B cell (primary cell): ENCODE measurements around the gene FAM72A. TPM values are rescaled to one million over a fixed set of nuclear protein-coding genes. Genes with fewer than 3 reads are reported as not detected.
"Not testable (repeated sequence)": the region's sequence is repeated elsewhere in the genome, so short reads cannot be mapped to it uniquely, and the experiment has no call there.

Source experiments
- ATAC-seq: fragments of 200-7000 bp; cut with Tn5 transposase; one replicate; pipeline ENCODE4 v1.10.0; 2021; ENCODE audit warnings: low read depth, mild to moderate bottlenecking, moderate number of reproducible peaks, moderate library complexity
- CTCF ChIA-PET: fragments of 350-600 bp; sonication (Branson Sonifier 250); formaldehyde crosslinking; loops from one replicate; lab custom pipeline; 2021; ENCODE audit warnings: antibody characterized with exemption, inconsistent platforms; lab: Charles Lee
- POLR2A ChIA-PET: fragments of 350-600 bp; sonication (Branson Sonifier 250); formaldehyde crosslinking; loops from one replicate; lab custom pipeline; 2021; ENCODE audit warnings: antibody characterized with exemption; lab: Charles Lee
- DNase-seq: peaks from one replicate; pipeline ENCODE4 v3.0.0; 2013
- H2AFZ ChIP-seq: 2 replicates; pipeline ENCODE4 v1.6.1; 2012; ENCODE audit warnings: mild to moderate bottlenecking, low read depth, low read length; ENCODE audit not compliant: insufficient read depth, poor library complexity, severe bottlenecking
- H3K27ac ChIP-seq, 2 donors: 1 replicate in 1 of 2; 2 replicates in 1 of 2; pipeline ENCODE4 v1.5.1; 2012 to 2013; ENCODE audit warnings: low read length in 2 of 2, mild to moderate bottlenecking in 2 of 2, moderate library complexity in 1 of 2
- H3K27me3 ChIP-seq, 4 experiments: fragments of 200-600 bp in 1 of 4; sonication (generic) in 1 of 4; replicated peaks in 1 of 4; 1 replicate in 2 of 4; 2 replicates in 2 of 4; pipeline versions ENCODE4 v1.6.1 to v1.7.0; 2013 to 2016; ENCODE audit warnings: low read length in 3 of 4, mild to moderate bottlenecking in 2 of 4, mixed read lengths in 1 of 4, moderate library complexity in 1 of 4; ENCODE audit not compliant: insufficient read depth in 4 of 4, control insufficient read depth in 3 of 4; ENCODE audit errors: control extremely low read depth in 1 of 4
- H3K36me3 ChIP-seq, 2 experiments: replicated peaks in 1 of 2; 1 replicate in 1 of 2; 2 replicates in 1 of 2; pipeline versions ENCODE4 v1.6.1 to v1.7.1; 2013; ENCODE audit warnings: low read length in 1 of 2; ENCODE audit not compliant: insufficient read depth in 2 of 2, control insufficient read depth in 1 of 2; ENCODE audit errors: control extremely low read depth in 1 of 2, extremely low read depth in 1 of 2
- H3K4me1 ChIP-seq, 2 donors: fragments of 200-600 bp in 1 of 2; sonication (generic) in 1 of 2; 1 replicate in 1 of 2; 2 replicates in 1 of 2; pipeline versions ENCODE4 v1.5.1 to v1.6.1; 2013 to 2017; ENCODE audit warnings: low read length in 2 of 2; ENCODE audit not compliant: control insufficient read depth in 2 of 2, insufficient read depth in 2 of 2
- H3K4me2 ChIP-seq: replicated peaks from 2 replicates; pipeline ENCODE3; 2012; ENCODE audit warnings: mild to moderate bottlenecking, low read depth, low read length; ENCODE audit not compliant: poor library complexity, severe bottlenecking
- H3K4me3 ChIP-seq, 5 experiments: fragments of 200-600 bp in 1 of 5; sonication (generic) in 1 of 5; 1 replicate in 3 of 5; 2 replicates in 2 of 5; pipeline versions ENCODE4 v1.5.1 to v1.7.0; 2011 to 2016; ENCODE audit warnings: low read length in 4 of 5, mild to moderate bottlenecking in 4 of 5, low read depth in 2 of 5, control low read depth in 1 of 5, moderate library complexity in 1 of 5; ENCODE audit not compliant: insufficient read depth in 1 of 5; ENCODE audit errors: control extremely low read depth in 1 of 5, extremely low read depth in 1 of 5
- H3K79me2 ChIP-seq: fragments of 200-600 bp; sonication (generic); one replicate; pipeline ENCODE4 v1.6.0; 2016; ENCODE audit warnings: low read length; ENCODE audit not compliant: control insufficient read depth, insufficient read depth
- H3K9ac ChIP-seq: fragments of 200-600 bp; sonication (generic); 2 replicates; pipeline ENCODE4 v1.6.1; 2017; ENCODE audit warnings: mild to moderate bottlenecking, low read length, moderate library complexity
- H3K9me3 ChIP-seq, 3 donors: one replicate each; pipeline versions ENCODE4 v1.6.1 to v1.7.1; 2013; ENCODE audit warnings: low read length in 2 of 3; ENCODE audit not compliant: control insufficient read depth in 2 of 3, insufficient read depth in 1 of 3; ENCODE audit errors: control extremely low read depth in 1 of 3
- H4K20me1 ChIP-seq: 2 replicates; pipeline ENCODE4 v1.6.0; 2012; ENCODE audit warnings: mild to moderate bottlenecking, low read length; ENCODE audit not compliant: insufficient read depth, control insufficient read depth, poor library complexity, severe bottlenecking
- H3K27ac Mint-ChIP-seq: one replicate; pipeline ENCODE4 v1.8.0; 2021; ENCODE audit warnings: mixed read lengths
- H3K27me3 Mint-ChIP-seq: one replicate; pipeline ENCODE4 v1.8.0; 2021; ENCODE audit warnings: mixed read lengths
- H3K4me1 Mint-ChIP-seq: one replicate; pipeline ENCODE4 v1.8.0; 2021; ENCODE audit warnings: mixed read lengths
- H3K4me3 Mint-ChIP-seq: one replicate; pipeline ENCODE4 v1.8.0; 2021; ENCODE audit warnings: mixed read lengths
- H3K9me3 Mint-ChIP-seq: one replicate; pipeline ENCODE4 v1.8.0; 2022; ENCODE audit warnings: mixed read lengths; ENCODE audit not compliant: insufficient read depth
- WGBS: methylation state at CpG from one replicate; pipeline ENCODE4 v1.1.5; 2013; ENCODE audit warnings: missing lambda C conversion rate; ENCODE audit not compliant: insufficient coverage; 5-methylcytosine and 5-hydroxymethylcytosine counted together
- intact Hi-C: fragments of 100-400 bp; cut with micrococcal nuclease; formaldehyde crosslinking; loops from one replicate; pipeline ENCODE4 v1.10.0; 2022
- polyA plus RNA-seq: library from polyadenylated mRNA; depleted of rRNA; stranded (reverse); fragments of >200 nt; gene quantifications from 2 replicates; pipeline ENCODE4 v1.2.3, GENCODE V29; 2012
- total RNA-seq, 2 donors: library from RNA; stranded (reverse); fragments of 120-200 nt in 1 of 2; gene quantifications; 1 replicate in 1 of 2; 2 replicates in 1 of 2; pipeline versions ENCODE4 v1.2.3 to v1.2.4, GENCODE V29; 2013 to 2022

Gene FAM72A
- total and polyA plus RNA-seq, 2 donors (not counting 1 experiment from before 2014, with no cell fraction given), result 1.7 to 1.8 TPM

DNA sequence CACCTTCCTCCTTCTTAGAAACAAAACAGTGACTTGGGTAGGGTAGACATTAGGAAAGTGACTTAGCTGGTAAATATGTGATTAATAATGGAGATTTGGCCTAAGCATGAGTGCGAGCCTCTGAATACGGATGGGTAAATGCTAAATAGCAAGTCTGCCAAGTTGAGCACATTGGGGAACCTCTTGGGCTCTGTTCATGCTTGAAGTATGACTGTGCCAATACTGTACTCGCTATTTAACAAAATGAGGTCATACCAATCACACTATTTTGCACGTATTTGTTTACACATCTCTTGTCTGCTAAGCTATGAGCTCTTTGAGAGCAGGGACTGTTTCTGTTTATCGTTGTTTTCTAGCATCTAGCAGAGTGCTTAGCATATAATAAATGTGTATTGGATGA lies 24.2 kb upstream of the FAM72A start:
- H3K9me3 Mint-ChIP-seq, H3K36me3 ChIP-seq, H3K27ac Mint-ChIP-seq, H3K4me2 ChIP-seq, H3K27me3 ChIP-seq, CTCF ChIA-PET, H3K27ac ChIP-seq, H4K20me1 ChIP-seq, intact Hi-C loops, H3K4me3 ChIP-seq, H3K9me3 ChIP-seq, H2AFZ ChIP-seq, H3K4me1 ChIP-seq, DNase-seq, H3K79me2 ChIP-seq, H3K4me1 Mint-ChIP-seq, H3K4me3 Mint-ChIP-seq, ATAC-seq, H3K9ac ChIP-seq, POLR2A ChIA-PET, H3K27me3 Mint-ChIP-seq: not testable (repeated sequence)
- 90% methylated on average over 2 of the region's 5 CpGs for WGBS

GRCh38 chr1:206225386-206225785 lies 22.7 kb upstream of the FAM72A start:
- H3K4me2 ChIP-seq, H3K27me3 ChIP-seq, H3K27me3 Mint-ChIP-seq, CTCF ChIA-PET, H3K79me2 ChIP-seq, POLR2A ChIA-PET, H3K9me3 Mint-ChIP-seq, H3K9me3 ChIP-seq, H3K27ac ChIP-seq, H3K4me1 ChIP-seq, ATAC-seq, H4K20me1 ChIP-seq, H3K9ac ChIP-seq, H3K4me1 Mint-ChIP-seq, H3K36me3 ChIP-seq, H3K27ac Mint-ChIP-seq, H3K4me3 ChIP-seq, DNase-seq, H2AFZ ChIP-seq, intact Hi-C loops, H3K4me3 Mint-ChIP-seq: not testable (repeated sequence)
- no CpG with 5 or more reads among the region's 4 CpGs for WGBS

DNA sequence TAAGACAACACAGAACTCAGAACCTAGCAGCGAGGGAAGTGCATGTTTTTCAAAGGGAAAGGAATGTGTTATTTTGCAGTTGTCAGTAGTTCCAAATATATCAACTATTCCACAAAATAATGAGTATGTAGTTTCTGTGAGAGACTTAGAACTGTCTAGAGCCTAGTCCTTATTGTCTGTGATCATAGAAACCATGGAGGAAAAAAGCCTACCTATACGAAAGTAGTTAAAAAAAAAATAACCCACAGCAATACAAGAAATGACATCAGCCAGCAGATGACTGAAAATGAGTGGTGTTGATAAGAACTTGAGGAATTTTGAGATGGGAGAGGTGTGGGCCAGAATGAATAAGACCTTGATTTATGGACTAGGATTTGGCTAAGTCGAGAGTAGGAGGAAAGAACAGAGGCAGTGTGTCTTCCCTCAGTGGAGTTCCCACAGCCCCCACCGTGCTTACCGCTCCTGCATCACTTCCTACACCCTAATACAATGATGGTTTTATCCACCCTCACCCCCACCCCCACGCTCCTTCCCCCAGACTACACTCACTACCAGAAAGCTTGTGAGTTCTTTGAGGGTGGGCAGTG lies 21.6 kb upstream of the FAM72A start:
- CTCF ChIA-PET, H3K9me3 Mint-ChIP-seq, H3K27ac ChIP-seq, H4K20me1 ChIP-seq, H3K4me1 Mint-ChIP-seq, H3K27ac Mint-ChIP-seq, H3K27me3 ChIP-seq, H3K4me2 ChIP-seq, H3K4me3 Mint-ChIP-seq, H2AFZ ChIP-seq, H3K79me2 ChIP-seq, intact Hi-C loops, POLR2A ChIA-PET, H3K36me3 ChIP-seq, H3K4me1 ChIP-seq, H3K4me3 ChIP-seq, H3K9me3 ChIP-seq, H3K27me3 Mint-ChIP-seq, H3K9ac ChIP-seq, DNase-seq, ATAC-seq: not testable (repeated sequence)
- WGBS, result no CpG with 5 or more reads among the region's 6 CpGs

- intact Hi-C loops, H3K9me3 Mint-ChIP-seq, DNase-seq: not testable (repeated sequence)
Observed at GRCh38 chr1:206221585-206221984, 18.9 kb upstream of the FAM72A start.

More at GRCh38 chr1:206221585-206221984, 18.9 kb upstream of the FAM72A start:
- H3K4me2 ChIP-seq, H3K79me2 ChIP-seq, CTCF ChIA-PET, H3K4me1 Mint-ChIP-seq, H3K27ac ChIP-seq, H3K36me3 ChIP-seq, H3K4me3 Mint-ChIP-seq, H4K20me1 ChIP-seq, H3K9me3 ChIP-seq, H3K27me3 ChIP-seq, ATAC-seq, H3K4me3 ChIP-seq, H3K9ac ChIP-seq, POLR2A ChIA-PET, H3K27me3 Mint-ChIP-seq, H2AFZ ChIP-seq, H3K4me1 ChIP-seq, H3K27ac Mint-ChIP-seq: not testable (repeated sequence)
- WGBS, result no CpG with 5 or more reads among the region's 4 CpGs
